NB4 (cell line): ENCODE data around the gene MPND.

Source experiments
- DNase-seq: peaks from one replicate; pipeline ENCODE4 v3.0.0; 2010; ENCODE audit warnings: low read depth
- H3K4me3 ChIP-seq: one replicate; pipeline ENCODE4 v1.5.1; 2011; ENCODE audit warnings: mild to moderate bottlenecking, low read depth, low read length, moderate library complexity
- MYC ChIP-seq: IDR thresholded peaks from 2 replicates; pipeline ENCODE4 v1.6.1; 2011; ENCODE audit warnings: low read depth, low read length
- POLR2A ChIP-seq: IDR thresholded peaks from 2 replicates; pipeline ENCODE4 v1.6.1; 2011; ENCODE audit warnings: mild to moderate bottlenecking; ENCODE audit not compliant: insufficient read length; ENCODE audit errors: extremely low read depth
- TF ChIP-seq, protein P1 (sequence below): IDR thresholded peaks from 2 replicates; pipeline ENCODE4 v1.6.1; 2011; ENCODE audit warnings: low read depth, low read length
- TF ChIP-seq, protein P2 (sequence below): IDR thresholded peaks from one replicate; pipeline ENCODE4 v1.5.1; 2012; ENCODE audit warnings: low read depth, low read length

The MPND gene

DNA sequence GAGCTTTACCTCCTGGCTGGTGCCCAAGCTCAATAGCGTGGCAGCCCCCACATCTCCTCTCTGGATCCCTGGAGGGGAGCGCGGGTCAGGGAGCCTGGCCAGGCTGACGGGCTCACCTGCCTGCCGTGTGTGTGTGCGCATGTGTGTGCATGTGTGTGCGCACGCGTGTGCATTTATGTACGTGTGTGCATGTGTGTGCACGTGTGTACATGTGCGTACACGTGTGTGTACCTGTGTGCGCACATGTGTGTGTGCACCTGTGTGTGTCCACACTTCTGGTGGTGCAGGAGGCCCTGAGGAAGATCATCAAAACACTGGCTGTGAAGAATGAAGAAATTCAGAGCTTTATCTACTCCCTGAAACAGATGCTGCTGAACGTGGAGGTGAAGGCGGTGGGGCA lies 37.7 kb upstream of the MPND start:
- H3K4me3 ChIP-seq, result no peak overlapping the region
- DNase-seq, result no peak
- TF ChIP-seq, protein P1, sequence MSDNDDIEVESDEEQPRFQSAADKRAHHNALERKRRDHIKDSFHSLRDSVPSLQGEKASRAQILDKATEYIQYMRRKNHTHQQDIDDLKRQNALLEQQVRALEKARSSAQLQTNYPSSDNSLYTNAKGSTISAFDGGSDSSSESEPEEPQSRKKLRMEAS, result no peak
- TF ChIP-seq, protein P2, sequence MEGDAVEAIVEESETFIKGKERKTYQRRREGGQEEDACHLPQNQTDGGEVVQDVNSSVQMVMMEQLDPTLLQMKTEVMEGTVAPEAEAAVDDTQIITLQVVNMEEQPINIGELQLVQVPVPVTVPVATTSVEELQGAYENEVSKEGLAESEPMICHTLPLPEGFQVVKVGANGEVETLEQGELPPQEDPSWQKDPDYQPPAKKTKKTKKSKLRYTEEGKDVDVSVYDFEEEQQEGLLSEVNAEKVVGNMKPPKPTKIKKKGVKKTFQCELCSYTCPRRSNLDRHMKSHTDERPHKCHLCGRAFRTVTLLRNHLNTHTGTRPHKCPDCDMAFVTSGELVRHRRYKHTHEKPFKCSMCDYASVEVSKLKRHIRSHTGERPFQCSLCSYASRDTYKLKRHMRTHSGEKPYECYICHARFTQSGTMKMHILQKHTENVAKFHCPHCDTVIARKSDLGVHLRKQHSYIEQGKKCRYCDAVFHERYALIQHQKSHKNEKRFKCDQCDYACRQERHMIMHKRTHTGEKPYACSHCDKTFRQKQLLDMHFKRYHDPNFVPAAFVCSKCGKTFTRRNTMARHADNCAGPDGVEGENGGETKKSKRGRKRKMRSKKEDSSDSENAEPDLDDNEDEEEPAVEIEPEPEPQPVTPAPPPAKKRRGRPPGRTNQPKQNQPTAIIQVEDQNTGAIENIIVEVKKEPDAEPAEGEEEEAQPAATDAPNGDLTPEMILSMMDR, result no peak
- TF ChIP-seq MYC (no peak), POLR2A (no peak)

DNA sequence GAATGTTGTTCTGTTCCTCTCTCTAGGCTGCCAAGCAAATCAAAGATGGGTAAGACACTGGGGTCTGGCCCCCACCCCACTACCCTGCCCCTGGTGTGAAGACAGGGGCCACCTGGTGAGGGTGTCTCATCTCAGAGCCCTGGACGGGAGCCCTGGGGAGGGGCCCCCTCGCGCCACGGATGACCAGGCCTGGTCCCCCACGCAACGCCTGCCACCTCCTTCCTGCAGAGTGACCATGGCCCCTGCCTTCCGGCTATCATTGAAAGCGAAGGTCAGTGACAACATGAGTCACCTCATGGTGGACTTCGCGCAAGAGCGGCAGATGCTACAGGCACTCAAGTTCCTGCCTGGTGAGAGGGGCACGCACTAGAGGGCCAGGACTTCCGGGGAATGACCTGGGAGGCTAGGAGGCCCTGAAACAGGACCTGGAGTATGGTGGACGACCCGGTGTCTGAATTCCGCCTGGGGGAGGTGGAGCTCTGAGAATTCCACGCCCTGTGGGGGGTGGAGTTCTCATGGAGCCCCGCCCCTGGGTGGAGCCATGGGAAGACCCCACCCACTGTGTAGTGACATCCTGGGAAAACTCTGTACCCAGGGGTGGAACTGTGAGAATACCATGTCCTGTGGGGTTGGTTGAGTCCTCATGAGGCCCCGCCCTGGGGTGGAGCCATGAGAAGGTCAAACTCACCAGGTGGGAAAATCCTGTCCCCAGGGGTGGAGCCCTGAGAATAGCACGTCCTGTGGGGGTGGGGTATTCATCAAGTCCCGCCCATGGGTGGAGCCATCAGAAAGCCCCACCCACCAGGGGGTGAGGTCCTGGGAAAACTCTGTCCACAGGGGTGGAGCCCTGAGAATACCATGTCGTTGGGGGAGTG lies 32.9 kb upstream of the MPND start:
- no peak for TF ChIP-seq POLR2A
- TF ChIP-seq, protein P2, result no peak
- TF ChIP-seq MYC, result no peak
- TF ChIP-seq, protein P1, result no peak
- no peak for DNase-seq
- no peak overlapping the region for H3K4me3 ChIP-seq

DNA sequence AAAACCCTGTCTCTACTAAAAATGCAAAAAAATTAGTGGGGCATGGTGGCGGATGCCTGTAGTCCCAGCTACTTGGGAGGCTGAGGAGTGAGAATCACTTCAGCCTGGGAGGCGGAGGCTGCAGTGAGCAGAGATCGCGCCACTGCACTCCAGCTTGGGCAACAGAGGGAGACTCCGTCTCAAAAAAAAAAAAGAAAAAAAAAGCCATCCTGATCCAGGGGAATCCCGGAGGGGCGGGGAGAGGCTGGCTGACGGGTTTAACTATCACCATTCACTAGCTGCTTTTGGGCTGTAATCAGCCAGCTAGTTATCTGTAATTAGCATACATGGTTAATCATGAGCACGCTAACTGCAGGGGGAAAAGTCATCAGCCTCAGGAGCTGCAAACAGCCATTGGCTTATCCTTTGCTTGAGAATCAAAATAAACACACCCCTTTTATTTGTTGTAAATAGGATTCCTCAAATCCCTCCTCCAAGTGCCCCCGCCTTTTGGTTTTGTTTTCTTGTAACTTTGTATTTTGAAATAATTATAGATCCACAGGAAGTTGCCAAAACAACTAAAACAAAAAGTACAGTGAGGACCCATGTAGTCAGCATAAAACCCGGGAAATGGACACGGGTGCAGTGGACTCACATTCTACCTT lies 29.4 kb upstream of the MPND start:
- DNase-seq, result no peak
- no peak for TF ChIP-seq MYC
- no peak for TF ChIP-seq POLR2A
- TF ChIP-seq, protein P1, result no peak
- TF ChIP-seq, protein P2, result no peak
- no peak overlapping the region for H3K4me3 ChIP-seq

DNA sequence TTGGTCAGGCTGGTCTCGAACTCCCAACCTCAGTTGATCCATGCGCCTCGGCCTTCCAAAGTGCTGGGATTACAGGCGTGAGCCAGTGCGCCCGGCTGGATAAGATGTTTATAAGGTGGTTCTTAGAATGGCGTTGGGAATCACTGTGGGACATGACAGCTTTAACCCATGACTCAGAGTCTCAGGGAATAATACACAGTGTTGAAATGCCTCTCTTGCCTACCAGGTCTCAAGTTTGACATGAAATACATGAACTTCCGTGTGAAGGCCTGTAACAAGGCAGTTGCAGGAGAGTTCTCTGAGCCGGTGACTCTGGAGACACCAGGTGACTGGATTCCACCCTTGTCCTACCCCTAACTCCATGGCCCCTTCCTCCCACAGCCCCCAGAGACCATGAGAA lies 26.4 kb upstream of the MPND start:
- DNase-seq, result no peak
- no peak overlapping the region for H3K4me3 ChIP-seq
- no peak for TF ChIP-seq POLR2A
- TF ChIP-seq MYC, result no peak
- TF ChIP-seq, protein P1, result no peak
- TF ChIP-seq, protein P2, result no peak

DNA sequence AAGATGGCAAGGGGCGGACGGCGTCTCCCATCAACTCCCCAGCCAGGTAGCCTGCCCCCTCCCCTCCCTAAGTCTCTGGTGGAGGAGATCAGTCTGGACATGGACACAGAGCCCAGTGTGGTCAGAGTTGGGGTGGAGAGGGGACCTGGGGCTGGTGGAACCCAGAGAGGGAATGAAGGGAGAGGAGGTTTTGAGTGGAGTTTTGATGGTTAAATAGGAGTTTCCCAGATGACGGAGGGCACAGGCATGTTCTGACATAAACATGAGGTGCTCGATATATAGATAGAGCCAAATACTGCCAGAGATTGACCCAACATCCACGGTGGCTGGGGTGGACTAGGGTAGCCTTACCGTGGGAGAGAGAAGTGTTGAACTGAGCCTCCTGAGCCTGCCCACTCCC lies 24.9 kb upstream of the MPND start:
- DNase-seq, result no peak
- H3K4me3 ChIP-seq, result no peak overlapping the region
- TF ChIP-seq, protein P1, result no peak
- TF ChIP-seq, protein P2, result no peak
- TF ChIP-seq POLR2A, result no peak
- no peak for TF ChIP-seq MYC
